HCT116 (cell line): ENCODE measurements around the gene ITGAV. TPM values are rescaled to one million over a fixed set of nuclear protein-coding genes. Genes with fewer than 3 reads are reported as not detected.

ENCODE experiments used
- ATAC-seq: fragments of 200-7000 bp; cut with Tn5 transposase; 2 replicates; pipeline ENCODE4 v1.9.1; 2020; ENCODE audit warnings: mild to moderate bottlenecking, moderate library complexity
- BruUV-seq: library from RNA; stranded (reverse); fragments of 400-500 nt; replicated peaks from 2 replicates; lab custom pipeline; 2021; lab: Mats Ljungman, UMichigan
- CTCF ChIA-PET: fragments of 300-600 bp; sonication (Branson Sonifier 250); formaldehyde crosslinking; loops from one replicate; lab custom pipeline; 2021; ENCODE audit warnings: antibody characterized with exemption; lab: Charles Lee
- POLR2A ChIA-PET: fragments of 300-600, 350-600 bp; sonication (Branson Sonifier 250); formaldehyde crosslinking; loops from one replicate; lab custom pipeline; 2021; ENCODE audit warnings: antibody characterized with exemption; lab: Charles Lee
- RAD21 ChIA-PET, 2 experiments: fragments of 300-600 bp; sonication (Branson Sonifier 250); formaldehyde crosslinking; loops; one replicate each; lab custom pipeline; 2023; ENCODE audit warnings: low total read pairs in 2 of 2; ENCODE audit not compliant: uncharacterized antibody in 2 of 2, unreplicated experiment in 2 of 2, low non-redundant PET in 1 of 2; lab: Charles Lee
- DNase-seq: peaks from one replicate; pipeline ENCODE4 v3.0.0-alpha.2; 2010; ENCODE audit warnings: low read depth, low spot score
- H2AFZ ChIP-seq: fragments of 200-600 bp; shearing (Covaris generic), sonication (generic); 2 replicates; pipeline ENCODE4 v1.6.1; 2017; ENCODE audit warnings: low read depth, mixed run types, mixed read lengths, antibody characterized with exemption, low read length; ENCODE audit not compliant: poor library complexity, severe bottlenecking
- H3K27ac ChIP-seq: 2 replicates; pipeline ENCODE4 v1.5.1; 2012; ENCODE audit warnings: low read depth, low read length
- H3K27me3 ChIP-seq: fragments of 200-600 bp; sonication (generic); 2 replicates; pipeline ENCODE4 v1.6.1; 2016; ENCODE audit warnings: mixed run types, low read length, mixed read lengths; ENCODE audit not compliant: insufficient read depth
- H3K36me3 ChIP-seq, 2 experiments: fragments of 200-500 bp in 1 of 2; fragments of 200-600 bp in 1 of 2; sonication (Bioruptor generic) in 1 of 2; sonication (generic) in 1 of 2; 2 replicates each; pipeline versions ENCODE4 v1.5.1 to v1.6.1; 2014 to 2016; ENCODE audit warnings: low read length in 2 of 2, inconsistent platforms in 1 of 2, mixed read lengths in 1 of 2, mixed run types in 1 of 2; ENCODE audit not compliant: insufficient read depth in 2 of 2, control insufficient read depth in 1 of 2
- H3K4me1 ChIP-seq, 2 experiments: fragments of 200-600 bp in 1 of 2; sonication (generic) in 1 of 2; 2 replicates each; pipeline versions ENCODE4 v1.5.1 to v1.6.1; 2012 to 2017; ENCODE audit warnings: low read length in 2 of 2, inconsistent platforms in 1 of 2, mild to moderate bottlenecking in 1 of 2, mixed read lengths in 1 of 2, mixed run types in 1 of 2, moderate library complexity in 1 of 2; ENCODE audit not compliant: insufficient read depth in 2 of 2, control insufficient read depth in 1 of 2
- H3K4me2 ChIP-seq: fragments of 200-600 bp; sonication (generic); 2 replicates; pipeline ENCODE4 v1.6.1; 2017; ENCODE audit warnings: mixed run types, low read length, mixed read lengths
- H3K4me3 ChIP-seq, 2 experiments: fragments of 200-600 bp in 1 of 2; sonication (generic) in 1 of 2; replicated peaks in 1 of 2; 2 replicates each; pipeline ENCODE4 v1.5.1; 2011 to 2016; ENCODE audit warnings: low read length in 2 of 2, control low read depth in 1 of 2, low read depth in 1 of 2, mild to moderate bottlenecking in 1 of 2, mixed read lengths in 1 of 2, mixed run types in 1 of 2
- H3K79me2 ChIP-seq: fragments of 200-600 bp; sonication (generic); 2 replicates; pipeline ENCODE4 v1.6.1; 2017; ENCODE audit warnings: mild to moderate bottlenecking, mixed run types, low read length, moderate library complexity, mixed read lengths; ENCODE audit not compliant: insufficient read depth
- H3K9ac ChIP-seq: fragments of 200-600 bp; sonication (generic); 2 replicates; pipeline ENCODE4 v1.6.1; 2016; ENCODE audit warnings: low read length, mixed read lengths
- H3K9me2 ChIP-seq: fragments of 200-600 bp; sonication (generic), shearing (Covaris generic); 2 replicates; pipeline ENCODE4 v1.6.1; 2017; ENCODE audit warnings: mixed run types, mild to moderate bottlenecking, moderate library complexity; ENCODE audit not compliant: insufficient read depth
- H3K9me3 ChIP-seq, 2 experiments: fragments of 200-500 bp in 1 of 2; fragments of 200-600 bp in 1 of 2; sonication (Bioruptor generic) in 1 of 2; sonication (generic) in 1 of 2; 2 replicates each; pipeline ENCODE4 v1.6.1; 2014 to 2017; ENCODE audit warnings: low read length in 2 of 2, mixed read lengths in 2 of 2, inconsistent platforms in 1 of 2, low read depth in 1 of 2, mild to moderate bottlenecking in 1 of 2, mixed run types in 1 of 2, moderate library complexity in 1 of 2; ENCODE audit not compliant: control insufficient read depth in 1 of 2, insufficient read depth in 1 of 2
- H4K20me1 ChIP-seq: fragments of 200-600 bp; sonication (generic), shearing (Covaris generic); 2 replicates; pipeline ENCODE4 v1.6.1; 2017; ENCODE audit warnings: mixed run types, mild to moderate bottlenecking, moderate library complexity; ENCODE audit not compliant: insufficient read depth
- ATF3 ChIP-seq: IDR thresholded peaks from 2 replicates; pipeline ENCODE4 v1.6.1; 2012
- CEBPB ChIP-seq: IDR thresholded peaks from 2 replicates; pipeline ENCODE4 v1.6.1; 2012; ENCODE audit warnings: low read depth
- CTCF ChIP-seq, 3 experiments: fragments of 200-600 bp in 1 of 3; sonication (generic) in 1 of 3; IDR thresholded peaks in 2 of 3; conservative IDR thresholded peaks in 1 of 3; 2 replicates each; pipeline ENCODE4 v1.5.1; 2012 to 2017; ENCODE audit warnings: low read depth in 2 of 3, low read length in 2 of 3, antibody characterized with exemption in 1 of 3, borderline replicate concordance in 1 of 3, control low read depth in 1 of 3, mild to moderate bottlenecking in 1 of 3, mixed read lengths in 1 of 3, mixed run types in 1 of 3, moderate library complexity in 1 of 3; ENCODE audit not compliant: insufficient read depth in 1 of 3
- EGR1 ChIP-seq: IDR thresholded peaks from 2 replicates; pipeline ENCODE4 v1.6.1; 2012; ENCODE audit warnings: low read depth
- ELF1 ChIP-seq: IDR thresholded peaks from 2 replicates; pipeline ENCODE4 v1.6.1; 2012; ENCODE audit warnings: low read depth, borderline replicate concordance
- FOSL1 ChIP-seq: IDR thresholded peaks from 2 replicates; pipeline ENCODE4 v1.6.1; 2012; ENCODE audit warnings: low read depth
- JUND ChIP-seq: IDR thresholded peaks from 2 replicates; pipeline ENCODE4 v1.6.1; 2012
- MAX ChIP-seq: IDR thresholded peaks from 2 replicates; pipeline ENCODE4 v1.6.1; 2012
- POLR2A ChIP-seq: IDR thresholded peaks from 2 replicates; pipeline ENCODE4 v1.7.0; 2011; ENCODE audit warnings: borderline replicate concordance; ENCODE audit not compliant: insufficient read depth, insufficient read length; ENCODE audit errors: extremely low read depth
- RAD21 ChIP-seq: IDR thresholded peaks from 2 replicates; pipeline ENCODE4 v1.6.1; 2012; ENCODE audit warnings: low read depth, mild to moderate bottlenecking
- SIN3A ChIP-seq: IDR thresholded peaks from 2 replicates; pipeline ENCODE4 v1.6.1; 2012; ENCODE audit warnings: low read depth
- SP1 ChIP-seq: IDR thresholded peaks from 2 replicates; pipeline ENCODE4 v1.6.1; 2012; ENCODE audit warnings: low read depth
- TCF7L2 ChIP-seq: IDR thresholded peaks from 2 replicates; pipeline ENCODE4 v1.7.0; 2011; ENCODE audit warnings: borderline replicate concordance, inconsistent platforms; ENCODE audit not compliant: insufficient read depth, insufficient read length; ENCODE audit errors: extremely low read depth
- YY1 ChIP-seq: IDR thresholded peaks from 2 replicates; pipeline ENCODE4 v1.6.1; 2011; ENCODE audit warnings: low read length, low read depth, moderate library complexity, mild to moderate bottlenecking; ENCODE audit not compliant: insufficient replicate concordance; ENCODE audit errors: extremely low read depth
- ZBTB33 ChIP-seq: IDR thresholded peaks from 2 replicates; pipeline ENCODE4 v1.6.1; 2011; ENCODE audit warnings: mild to moderate bottlenecking, low read length, moderate library complexity; ENCODE audit not compliant: insufficient replicate concordance; ENCODE audit errors: extremely low read depth
- ZFX ChIP-seq: fragments of 450-650 bp; IDR thresholded peaks from 2 replicates; pipeline ENCODE4 v1.6.1; 2017
- intact Hi-C: fragments of 100-400 bp; cut with micrococcal nuclease; formaldehyde crosslinking; loops from 2 replicates; pipeline ENCODE4 v1.10.0; 2022
- total RNA-seq: library from RNA; stranded (reverse); gene quantifications from one replicate; pipeline ENCODE4 v1.2.1, GENCODE V29; 2021; ENCODE audit not compliant: unreplicated experiment

Gene ITGAV
- total RNA-seq, 1 experiment from 2014 or later, result 36.3 TPM

- no peak overlapping the region for H2AFZ ChIP-seq
- H3K9ac ChIP-seq, result no peak overlapping the region
- TF ChIP-seq MAX (no peak), CTCF (IDR thresholded peaks at IDR 0.05 in 2 of 3, conservative IDR thresholded peaks at IDR 0.05 in 1 of 3; ENCODE audit: borderline replicate concordance in 1 of 3, insufficient read depth in 1 of 3, low read depth in 2 of 3, low read length in 2 of 3) (no peak), YY1 (no peak), ELF1 (no peak), SIN3A (no peak), POLR2A (no peak), SP1 (no peak), TCF7L2 (no peak), ZFX (no peak), RAD21 (no peak), CEBPB (no peak), EGR1 (no peak), ATF3 (no peak), FOSL1 (no peak), ZBTB33 (no peak), JUND (no peak)
- H3K4me3 ChIP-seq, result no peak overlapping the region
- no peak overlapping the region for H3K4me2 ChIP-seq
- H3K36me3 ChIP-seq, result no peaks in the 10 kb centered on the region
- DNase-seq (no peak), ATAC-seq (no peak)
- intact Hi-C loops, result no loop called here
- RAD21 ChIA-PET, result no interaction called here
- no peaks in the 10 kb centered on the region for H3K4me1 ChIP-seq
- H4K20me1 ChIP-seq, result no peaks in the 10 kb centered on the region
- POLR2A ChIA-PET, result no interaction called here
- H3K27ac ChIP-seq, result no peak overlapping the region
- no peaks in the 10 kb centered on the region for H3K9me3 ChIP-seq
- H3K9me2 ChIP-seq, result no peaks in the 10 kb centered on the region; the same call in 1 of the 2 replicates
- CTCF ChIA-PET, result no interaction called here
- no peaks in the 10 kb centered on the region for H3K79me2 ChIP-seq
- no peaks in the 10 kb centered on the region for H3K27me3 ChIP-seq
- BruUV-seq, result no TSS peak
Measured at GRCh38 chr2:186611526-186611925, 21.7 kb downstream of the ITGAV start.
